ENCODE results near the gene CROCC2.

CROCC2 gene

GRCh38 chr2:241003369-241003768 is 97.2 kb downstream of the CROCC2 start:
- DNase-seq, result no peak

DNA sequence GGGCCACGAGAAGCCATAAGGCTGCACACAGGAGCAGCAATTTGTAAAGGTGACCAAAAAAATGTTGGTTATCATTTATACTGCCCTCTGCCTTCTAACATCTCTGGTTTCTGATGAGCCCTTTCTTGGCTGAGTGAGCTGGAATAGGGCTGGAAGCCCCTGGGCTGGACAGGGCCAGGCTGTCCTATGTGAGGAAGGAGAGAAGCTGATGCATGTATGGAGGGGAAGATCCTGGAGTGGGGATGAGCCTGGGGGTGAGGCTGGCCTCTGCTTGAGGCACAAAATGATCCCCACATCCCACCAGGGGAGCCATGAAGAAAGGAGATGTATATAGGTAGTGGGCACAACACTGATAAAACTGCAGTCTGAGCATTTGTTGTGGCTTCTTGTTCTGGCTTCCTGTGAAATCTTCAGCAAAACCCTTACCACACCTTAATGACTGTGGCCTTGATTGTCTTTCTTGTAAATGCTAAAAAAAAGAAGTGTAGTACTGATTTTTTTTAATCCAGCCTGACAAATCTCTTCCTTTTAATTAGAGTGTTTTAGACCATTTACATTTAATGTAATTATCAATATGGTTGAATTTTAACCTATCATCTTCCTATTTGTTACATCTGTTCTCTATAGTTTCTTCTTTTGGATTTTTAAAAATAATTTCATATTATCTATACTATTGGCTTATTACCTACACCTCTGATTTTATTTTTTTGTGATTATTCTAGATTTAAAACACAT is 97.9 kb downstream of the CROCC2 start:
- DNase-seq, result no peak

DNA sequence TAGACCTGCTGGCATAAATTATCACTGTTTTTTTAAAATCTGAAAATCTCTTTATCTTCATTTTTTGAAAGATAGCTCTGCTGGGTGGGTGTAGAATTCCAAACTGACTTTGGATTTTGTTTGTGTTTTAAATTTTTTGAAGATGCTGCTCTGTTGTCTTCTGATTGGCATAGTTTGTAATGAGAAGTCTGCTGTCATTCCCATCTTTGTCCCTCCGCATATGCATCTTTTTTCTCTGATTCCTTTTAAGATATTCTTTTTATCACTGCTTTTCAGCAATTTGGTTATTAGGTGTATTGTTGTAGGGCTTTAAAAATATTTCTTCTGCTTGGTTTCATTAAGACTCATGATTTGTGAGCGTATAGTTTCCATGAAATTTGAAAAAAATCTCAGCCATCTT is 99.4 kb downstream of the CROCC2 start:
- no peak for DNase-seq

GRCh38 chr2:241006412-241006811 is 100.3 kb downstream of the CROCC2 start:
- no peak for DNase-seq

DNA sequence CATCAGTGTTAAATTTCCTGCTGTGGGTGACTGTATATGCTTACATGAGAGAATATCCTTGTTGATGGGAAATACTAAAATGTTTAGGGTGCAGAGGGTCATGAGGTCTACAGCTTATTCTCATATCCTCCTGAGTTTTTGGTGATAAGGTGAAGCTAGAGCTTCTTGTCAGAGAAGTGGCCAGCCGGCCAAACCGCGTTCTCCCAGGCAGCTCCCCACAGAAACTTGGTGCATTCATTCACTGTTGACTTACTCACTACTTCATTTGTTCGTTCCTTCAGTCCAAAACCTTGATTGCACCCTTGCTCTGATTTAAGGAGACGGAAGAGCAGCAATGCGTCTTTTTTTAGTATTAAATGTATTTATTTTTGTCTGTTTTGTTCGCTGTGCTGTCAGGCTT is 101.0 kb downstream of the CROCC2 start:
- DNase-seq, result no peak

DNA sequence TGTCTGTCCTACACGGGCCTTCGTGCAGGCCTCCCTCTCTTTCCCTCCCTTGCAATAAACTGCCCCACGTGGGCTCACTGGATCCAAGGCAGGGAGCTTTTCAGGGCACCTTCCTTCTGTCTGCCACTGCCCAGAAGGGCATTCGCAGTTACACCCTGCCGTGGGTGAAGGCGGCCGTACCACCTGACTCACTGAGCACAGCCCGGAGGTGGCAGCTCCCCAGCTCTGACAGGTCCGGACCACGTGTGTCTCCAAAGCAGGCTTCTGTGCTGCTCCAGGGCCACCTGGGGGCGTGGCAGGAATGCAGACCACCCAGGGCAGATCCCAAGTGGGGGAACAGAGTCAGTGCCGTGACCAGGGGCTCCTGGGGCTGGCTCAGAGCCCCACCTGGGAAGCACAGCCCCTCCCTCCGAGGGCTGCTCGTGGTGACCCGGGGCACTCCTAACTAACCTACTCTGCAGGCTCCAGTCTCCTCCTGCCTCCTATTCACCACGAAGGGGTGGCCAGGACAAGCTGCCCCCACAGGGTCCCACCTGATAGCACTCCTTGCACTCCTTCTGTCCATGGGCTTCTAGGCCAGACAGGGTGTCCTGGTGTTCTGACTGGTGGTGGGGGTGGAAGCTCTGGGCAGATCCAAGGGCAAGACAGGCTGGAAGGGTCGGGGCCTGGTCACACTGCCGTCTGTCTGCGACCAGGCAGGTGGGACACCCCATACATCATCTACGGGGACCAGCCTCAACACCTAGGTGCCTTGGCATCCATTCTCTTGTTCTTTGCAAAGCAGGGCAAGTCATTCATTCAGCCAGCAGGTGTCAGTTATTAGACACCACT is 102.0 kb downstream of the CROCC2 start:
- DNase-seq, result no peak

GRCh38 chr2:241008711-241009121 is 102.6 kb downstream of the CROCC2 start:
- no peak for DNase-seq

GRCh38 chr2:241009191-241009590 is 103.1 kb downstream of the CROCC2 start:
- DNase-seq, result no peak

DNA sequence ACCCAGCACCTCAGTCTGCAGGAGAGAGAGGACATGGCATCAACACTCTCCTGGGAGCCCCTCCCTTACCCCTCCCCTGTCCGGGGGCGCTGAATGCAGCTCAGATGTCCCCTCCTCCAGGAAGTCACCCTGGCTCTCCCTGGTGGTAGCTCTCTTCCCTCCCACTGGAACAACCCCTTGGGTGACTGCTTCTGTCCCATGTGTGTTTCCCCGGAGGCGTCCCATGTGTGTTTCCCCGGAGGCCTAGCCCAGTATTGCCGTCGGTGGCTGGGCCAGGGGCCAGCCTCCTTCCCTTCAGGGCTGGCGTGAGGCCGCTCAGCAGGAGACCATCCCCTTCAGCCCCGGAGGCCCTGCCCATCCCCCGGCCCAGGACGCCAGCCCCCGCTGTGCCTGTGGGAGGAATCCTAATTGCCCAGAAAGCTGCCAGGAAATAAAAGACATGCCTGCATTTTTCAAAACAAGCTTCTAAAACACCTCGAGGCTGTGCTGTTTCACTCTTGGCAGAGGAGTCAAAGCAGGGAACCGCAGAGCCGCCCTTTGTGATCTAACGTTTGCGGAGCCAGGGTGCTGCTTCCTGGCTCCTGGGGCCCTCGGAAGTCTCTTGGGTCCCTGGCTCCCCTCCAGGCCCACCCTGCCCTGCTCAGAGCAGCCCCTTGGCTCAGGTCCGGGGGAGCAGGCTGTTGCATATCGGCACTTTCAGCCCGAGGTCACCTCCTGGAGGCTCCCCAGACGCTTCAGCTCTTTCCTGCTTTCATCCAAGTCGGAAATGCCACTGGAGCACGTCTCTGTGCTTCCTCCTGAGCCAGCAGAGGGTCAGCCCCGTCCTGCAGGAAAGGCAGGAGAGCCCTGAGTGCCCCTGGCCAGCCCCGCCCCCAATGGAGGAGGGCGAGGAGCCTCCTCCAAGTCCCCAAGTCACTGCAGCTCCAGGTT is 103.7 kb downstream of the CROCC2 start:
- peak; percentile 77 for DNase-seq

DNA sequence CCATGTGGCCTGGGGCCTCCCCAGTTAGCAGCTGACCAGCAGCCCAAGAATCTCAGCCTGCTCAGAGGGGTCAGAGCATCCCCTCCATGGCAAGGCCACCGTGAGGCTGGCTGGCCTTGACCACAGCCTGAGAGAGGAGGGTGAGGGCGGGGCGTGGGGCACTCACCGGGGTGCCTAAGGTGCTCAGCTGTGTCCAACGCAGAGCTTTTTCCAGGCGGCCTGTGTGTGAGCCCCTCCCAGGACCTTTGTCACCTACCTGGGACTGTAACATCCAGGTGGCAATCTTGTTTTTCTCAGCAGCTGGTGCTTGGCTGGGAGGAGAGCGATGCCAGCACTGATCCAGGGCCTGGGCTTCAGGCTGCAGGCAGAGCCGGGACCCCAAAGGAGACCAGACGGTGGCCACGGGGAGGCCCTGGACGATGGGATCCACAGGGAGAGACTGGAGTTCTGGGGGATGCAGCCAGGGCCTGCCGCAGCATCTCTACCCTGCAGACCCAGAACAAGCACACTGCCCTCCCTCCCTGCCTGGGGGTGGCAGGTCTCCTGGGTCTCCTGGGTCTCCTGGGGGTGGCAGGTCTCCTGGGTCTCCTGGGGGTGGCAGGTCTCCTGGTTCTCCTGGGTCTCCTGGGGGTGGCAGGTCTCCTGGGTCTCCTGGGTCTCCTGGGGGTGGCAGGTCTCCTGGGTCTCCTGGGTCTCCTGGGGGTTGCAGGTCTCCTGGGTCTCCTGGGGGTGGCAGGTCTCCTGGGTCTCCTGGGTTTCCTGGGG is 104.6 kb downstream of the CROCC2 start:
- no peak for DNase-seq

DNA sequence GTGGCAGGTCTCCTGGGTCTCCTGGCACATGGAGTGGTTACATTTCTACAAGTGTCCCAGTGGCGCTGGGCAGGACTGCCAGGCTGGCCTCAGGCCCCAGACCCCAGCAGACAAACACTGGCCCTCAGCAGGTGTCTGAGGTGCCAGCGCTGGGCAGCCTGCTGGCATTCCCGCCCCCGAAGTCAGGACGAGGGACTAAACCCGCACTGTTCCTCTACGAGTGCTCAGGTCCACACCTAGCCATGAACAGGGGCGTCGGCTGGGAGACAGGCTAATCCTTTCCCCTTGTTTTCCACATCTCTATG is 105.1 kb downstream of the CROCC2 start:
- DNase-seq, result no peak

GRCh38 chr2:241011751-241012510 is 105.8 kb downstream of the CROCC2 start:
- DNase-seq, result no peak

GRCh38 chr2:241014224-241014623 is 108.1 kb downstream of the CROCC2 start:
- DNase-seq, result no peak

GRCh38 chr2:241014764-241015163 is 108.6 kb downstream of the CROCC2 start:
- no peak for DNase-seq

GRCh38 chr2:241015439-241015838 is 109.3 kb downstream of the CROCC2 start:
- DNase-seq, result no peak

DNA sequence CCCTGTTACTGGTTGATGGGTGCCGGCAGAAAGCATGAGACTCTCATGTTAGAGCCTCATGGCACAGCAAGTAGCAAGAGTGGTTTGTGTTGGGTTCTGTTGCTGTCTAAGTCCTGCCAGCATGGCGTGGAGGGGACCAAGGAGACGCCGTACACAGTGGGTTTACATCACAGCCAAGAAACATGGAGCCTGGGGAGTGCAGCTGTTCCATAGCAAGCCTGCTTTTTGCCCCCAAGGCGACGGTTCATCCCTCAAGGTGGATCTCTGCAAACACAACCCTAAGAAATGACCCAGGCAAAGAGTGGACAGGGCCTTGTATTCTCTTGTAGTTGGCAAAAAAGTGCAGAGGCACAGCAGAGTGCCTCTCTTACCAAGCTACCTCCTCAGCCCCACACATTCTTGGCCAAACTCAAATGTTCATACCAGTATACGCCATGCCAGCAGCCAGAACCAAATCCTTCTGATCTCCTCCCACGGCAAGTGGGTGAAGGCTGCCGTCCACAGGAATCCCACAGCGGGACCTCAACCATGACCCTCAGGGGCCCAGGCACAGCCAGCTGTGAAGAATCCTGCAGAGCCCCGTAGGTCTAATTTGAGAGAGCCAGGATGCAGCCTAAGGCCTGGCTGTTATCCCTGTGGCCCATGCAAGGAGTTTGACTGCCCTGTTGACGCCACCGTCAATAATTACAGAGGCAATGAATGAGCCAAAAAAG is 111.2 kb downstream of the CROCC2 start:
- no peak for DNase-seq

- no peak for DNase-seq
Measured at GRCh38 chr2:241018051-241018891, 112.1 kb downstream of the CROCC2 start.

DNA sequence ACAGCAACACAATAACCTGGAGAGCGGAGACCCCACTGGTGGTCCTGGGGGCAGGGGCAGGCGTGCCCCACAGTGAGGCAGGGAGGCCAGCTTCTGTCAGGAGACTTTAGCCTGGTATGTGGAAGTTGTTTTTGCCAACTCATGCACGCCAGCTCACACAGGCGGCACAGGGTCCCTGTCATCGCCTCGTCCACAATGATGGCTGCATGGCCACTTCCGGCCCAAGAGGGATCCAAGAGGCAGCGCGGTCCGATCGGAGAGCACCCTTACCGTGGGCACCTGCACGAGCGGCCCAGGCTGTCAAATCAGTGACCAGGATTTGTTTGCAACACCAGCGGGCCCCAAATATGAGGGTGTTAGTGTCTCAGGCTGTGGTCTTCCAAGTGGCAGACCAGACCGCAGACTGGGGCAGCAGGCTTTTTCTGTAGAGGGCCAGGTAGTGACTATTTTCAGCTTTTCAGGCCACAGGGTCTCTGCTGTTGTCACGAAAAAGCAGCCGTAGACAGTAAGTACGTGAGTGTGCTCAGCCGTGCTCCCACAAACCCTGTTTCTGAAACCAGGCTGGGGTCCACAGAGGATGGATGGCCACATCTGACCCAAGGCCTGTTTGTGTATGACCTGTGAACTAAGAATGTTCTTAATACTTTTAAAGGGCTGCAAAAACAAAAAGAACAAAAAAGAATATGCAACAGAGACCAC is 113.5 kb downstream of the CROCC2 start:
- DNase-seq, result no peak

GRCh38 chr2:241020201-241020600 is 114.1 kb downstream of the CROCC2 start:
- DNase-seq, result no peak
